ELF-1 (cell line): Measurements from ENCODE around the gene PTPRD.

Experiments used
- DNase-seq: peaks from one replicate; pipeline ENCODE4 v3.0.0-alpha.2; 2016; ENCODE audit warnings: low read depth, low spot score

PTPRD gene

DNA sequence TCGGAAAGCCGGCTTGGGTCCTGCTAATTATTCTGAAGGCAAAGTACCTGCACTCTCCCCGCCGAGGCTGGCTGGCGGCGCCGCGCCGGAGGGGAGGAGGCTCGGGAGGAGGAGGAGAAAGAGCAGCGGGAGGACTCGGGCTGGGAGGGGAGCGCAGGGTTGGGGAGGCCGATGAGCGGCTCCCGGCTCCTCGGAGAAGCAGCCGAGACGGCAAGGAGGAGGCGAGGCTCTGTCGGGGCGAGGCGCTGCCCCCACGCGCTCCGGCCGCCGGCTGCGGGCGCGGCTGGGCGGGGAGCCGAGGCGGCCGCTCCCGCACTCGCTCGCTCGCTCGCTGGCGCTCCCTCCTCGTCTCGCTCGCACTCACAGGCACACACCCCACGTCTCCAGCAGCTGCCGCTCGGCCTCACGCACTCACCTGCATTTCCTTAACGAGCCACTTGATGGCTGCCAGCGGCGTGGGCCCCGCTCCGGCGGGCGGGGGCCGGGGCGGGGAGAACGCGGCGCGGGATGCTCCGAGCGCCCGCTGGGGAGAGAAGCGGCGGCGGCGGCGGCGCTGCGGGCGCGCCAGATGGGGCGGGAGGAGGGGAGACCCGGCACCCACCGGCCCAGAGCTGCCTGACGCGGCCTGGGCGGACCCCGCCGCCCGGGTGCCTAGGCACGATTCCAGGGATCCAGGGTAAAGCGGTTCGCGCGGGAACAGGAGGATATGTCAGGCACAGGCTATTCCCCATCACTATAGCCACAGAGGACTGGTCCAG is at the start of gene PTPRD:
Gene PTPRD (minus strand): TSS at position 362 of the 758 bp plus-strand sequence.
- DNase-seq, result peak; percentile 75

DNA sequence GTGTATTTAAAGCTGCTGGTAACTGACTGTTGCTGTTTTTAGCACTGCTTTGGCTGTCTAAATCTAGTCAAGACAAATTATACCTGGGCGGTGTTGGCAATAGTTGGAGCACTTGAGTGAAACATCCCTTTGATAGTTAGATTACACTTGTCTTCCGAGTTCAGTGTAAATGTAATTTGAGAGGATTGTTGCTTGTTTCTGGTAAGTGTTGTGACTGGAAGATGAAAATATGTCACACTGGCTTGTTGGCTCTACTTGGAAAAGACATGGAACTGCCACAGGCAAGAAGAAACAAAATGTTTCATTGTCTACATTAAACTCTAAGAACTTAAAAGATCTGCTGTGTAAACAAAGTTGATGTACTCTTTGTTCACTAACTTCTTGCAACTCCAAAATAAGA is 49.2 kb upstream of the PTPRD start:
- DNase-seq, result no peak

DNA sequence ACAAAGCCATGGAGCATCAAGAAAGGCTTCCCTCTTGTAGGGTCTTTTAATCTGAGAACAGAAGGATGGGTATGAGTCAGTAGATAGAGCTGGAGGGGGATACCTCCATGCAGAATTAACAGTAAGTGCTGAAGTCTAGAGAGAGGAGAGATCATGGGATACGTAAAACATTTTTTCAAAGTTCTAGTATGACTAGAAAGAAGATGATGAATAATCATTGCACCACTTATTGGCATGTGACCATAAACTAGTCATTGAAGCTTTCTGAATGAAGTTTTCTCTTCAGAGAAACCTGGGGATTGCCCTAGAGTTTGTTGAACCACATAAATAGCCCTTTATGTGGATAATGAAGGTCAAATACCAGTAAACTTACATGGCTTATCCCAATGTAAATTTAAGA is 48.6 kb upstream of the PTPRD start:
- DNase-seq, result no peak

DNA sequence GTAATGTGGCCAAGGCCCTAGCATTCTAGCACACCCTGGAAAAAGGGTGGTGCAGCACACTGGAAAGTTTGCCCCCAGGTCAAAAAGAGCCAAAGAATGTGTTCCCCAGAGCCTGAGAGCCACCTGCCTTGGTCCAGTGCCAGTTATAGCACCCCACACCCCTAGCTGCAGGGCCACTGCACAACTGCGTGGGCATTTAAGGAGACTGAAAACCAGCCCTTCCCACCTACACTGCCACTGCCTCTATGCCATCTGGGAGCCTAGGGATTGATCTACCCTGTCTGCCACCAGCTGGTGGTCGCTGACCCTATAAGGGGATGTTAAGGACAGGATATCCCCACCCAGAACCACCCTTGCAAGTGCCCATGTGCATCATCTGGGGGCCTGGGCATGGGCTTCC is 38.2 kb upstream of the PTPRD start:
- DNase-seq, result no peak

DNA sequence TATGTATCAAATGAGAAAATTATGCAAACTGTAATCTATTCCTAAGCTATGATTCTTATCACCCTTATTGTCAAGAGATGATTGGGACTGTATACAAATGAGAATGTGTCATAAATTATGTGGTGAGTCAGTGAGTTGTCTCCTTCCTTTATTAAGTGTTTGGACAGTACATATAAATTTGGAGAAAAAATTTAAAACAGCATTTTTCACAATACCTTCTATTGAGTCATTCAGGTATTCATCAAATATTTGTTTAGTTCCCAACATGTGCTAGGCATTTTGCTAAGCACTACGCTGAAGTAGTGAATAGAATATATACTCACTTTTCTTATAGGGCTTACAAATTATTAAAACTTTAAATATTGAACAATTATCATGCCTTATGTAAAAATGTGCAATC is 36.3 kb upstream of the PTPRD start:
- DNase-seq, result no peak

DNA sequence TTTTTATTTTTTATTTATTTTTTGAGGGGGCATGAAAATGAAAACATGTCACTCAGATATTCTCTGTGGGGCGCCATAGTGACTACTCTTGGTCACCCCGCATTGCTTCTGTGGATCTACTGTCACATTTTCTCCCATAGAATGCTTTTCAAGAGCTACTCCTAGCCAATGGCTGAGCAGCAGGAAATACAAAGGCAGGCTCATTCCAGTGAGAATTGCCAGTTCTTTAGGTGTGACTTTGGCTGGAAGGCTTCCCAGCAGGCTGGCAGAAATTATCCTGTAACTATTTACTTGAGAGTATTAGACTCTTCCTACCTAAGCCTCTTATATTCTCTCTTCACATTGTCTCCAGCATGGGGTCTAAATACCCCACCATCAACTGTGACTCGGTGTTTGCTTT is 21.0 kb upstream of the PTPRD start:
- DNase-seq, result no peak

DNA sequence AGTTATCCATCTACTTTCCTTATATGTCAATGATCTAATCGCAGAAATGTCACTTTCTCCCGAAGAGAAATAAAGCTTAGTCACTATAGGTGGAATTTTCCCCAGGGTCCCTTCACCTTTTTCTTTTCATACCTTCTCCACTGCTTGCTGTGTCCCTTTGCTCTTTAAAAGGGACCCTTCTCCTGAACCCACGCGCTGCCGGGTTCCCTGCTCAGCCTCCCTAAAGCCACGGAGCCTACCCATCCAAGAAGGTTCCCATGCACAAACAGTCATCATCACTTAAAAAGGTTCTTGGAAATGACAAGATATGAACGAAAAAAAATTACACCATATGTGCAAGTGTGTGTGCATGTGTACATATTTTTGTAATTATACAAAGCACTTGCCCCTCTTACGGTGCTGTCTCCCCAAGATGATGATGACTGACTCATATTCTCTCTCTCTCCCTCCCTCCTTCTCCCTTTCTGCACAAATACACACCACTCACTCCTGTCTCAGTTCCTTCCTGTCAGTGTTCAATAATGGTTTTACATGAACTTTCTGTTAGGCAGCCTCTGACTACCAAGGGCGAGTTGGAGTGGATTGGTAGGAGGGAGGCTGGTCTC is 1.5 kb upstream of the PTPRD start:
- DNase-seq, result no peak

DNA sequence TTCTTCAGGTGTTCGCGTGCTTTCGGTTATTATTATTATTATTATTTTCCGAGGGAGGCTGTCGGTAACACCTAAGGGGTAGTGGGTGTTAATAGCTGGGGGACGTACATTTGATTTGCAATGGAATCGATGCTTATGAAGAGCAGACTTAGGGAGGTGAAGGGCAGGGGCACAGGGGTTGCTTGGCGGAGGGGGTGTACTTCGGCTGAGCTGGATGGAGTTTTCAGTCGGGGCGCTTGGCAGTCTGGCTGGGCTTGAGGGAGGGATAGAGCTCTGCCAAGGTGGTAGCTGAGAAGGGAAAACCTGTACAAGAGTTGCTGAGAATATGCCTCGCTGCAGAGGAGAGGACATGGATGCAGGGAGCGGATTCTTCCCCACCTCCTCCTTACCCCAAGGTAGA is 617 bp upstream of the PTPRD start:
- no peak for DNase-seq

DNA sequence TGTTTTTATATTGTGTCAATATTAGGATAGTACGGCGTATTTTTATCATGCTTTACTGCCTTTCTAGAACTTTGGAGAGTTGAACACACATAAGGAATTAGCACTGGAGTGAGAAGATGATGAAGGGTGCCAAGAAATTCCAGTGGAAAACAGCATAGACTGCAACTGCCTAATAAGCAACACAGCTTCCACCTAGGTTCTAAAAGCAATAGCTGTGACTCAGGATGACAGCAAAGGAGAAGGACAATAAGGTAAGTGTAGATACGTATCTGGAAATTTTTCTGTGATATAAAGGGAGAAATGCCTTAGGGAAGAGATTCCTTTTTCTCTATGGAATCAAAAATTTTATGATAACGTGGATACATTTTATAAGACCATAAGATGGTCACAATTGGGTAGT is 7.4 kb downstream of the PTPRD start:
- DNase-seq, result no peak

DNA sequence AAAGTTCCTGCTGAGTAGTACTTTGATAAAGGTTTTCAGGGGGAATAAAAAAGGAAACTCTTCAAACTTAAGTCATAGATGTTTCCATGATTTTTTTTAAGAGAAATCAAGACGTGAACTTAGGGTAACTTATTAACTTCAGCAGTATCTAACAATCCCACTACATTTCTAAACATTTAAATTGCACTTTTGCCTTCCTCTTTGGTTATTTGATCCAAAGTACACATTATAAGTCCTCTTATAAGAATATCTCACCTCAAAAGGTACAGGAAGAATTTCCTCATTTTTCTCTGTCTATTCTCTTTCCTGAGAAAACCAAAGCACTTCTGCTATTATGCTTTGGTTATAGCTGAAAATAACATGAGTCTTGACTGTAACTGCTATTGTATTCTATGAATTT is 7.9 kb downstream of the PTPRD start:
- DNase-seq, result no peak

DNA sequence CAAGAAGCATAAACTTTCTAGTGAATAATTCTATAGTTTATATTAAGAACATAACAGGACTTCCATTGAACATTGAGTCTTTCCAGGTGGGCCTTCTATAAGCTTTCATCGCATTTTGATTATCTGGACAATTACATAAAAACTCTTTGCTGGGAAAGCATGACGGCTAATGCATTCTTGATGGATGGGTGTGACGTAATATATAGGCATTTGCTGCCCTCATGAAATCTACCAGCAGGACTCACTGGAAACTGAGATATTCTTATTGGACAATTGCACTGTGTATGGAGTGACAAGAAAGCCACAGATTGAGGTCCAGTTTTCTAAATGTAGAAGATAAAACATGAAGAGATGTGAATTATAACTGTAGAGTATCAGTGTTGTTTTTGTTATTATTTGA is 15.0 kb downstream of the PTPRD start:
- DNase-seq, result no peak

DNA sequence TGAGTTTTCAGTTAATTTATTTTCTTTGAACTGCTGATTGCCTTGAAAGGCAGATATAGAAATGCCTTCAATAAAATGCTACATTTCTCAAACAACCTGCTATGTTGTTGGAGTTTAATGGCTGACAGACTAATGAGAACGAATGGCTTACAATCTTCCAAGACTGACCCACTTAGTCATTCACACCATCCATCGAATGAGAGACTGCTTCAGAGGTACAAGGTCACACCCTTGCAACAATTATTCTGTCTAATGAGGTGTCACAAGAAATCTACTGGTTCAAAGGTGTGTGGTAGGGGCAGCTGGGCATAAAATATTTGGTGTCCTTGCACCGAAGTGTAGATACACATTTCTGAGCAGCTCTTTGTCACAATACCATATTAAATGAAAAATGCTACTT is 18.3 kb downstream of the PTPRD start:
- no peak for DNase-seq

DNA sequence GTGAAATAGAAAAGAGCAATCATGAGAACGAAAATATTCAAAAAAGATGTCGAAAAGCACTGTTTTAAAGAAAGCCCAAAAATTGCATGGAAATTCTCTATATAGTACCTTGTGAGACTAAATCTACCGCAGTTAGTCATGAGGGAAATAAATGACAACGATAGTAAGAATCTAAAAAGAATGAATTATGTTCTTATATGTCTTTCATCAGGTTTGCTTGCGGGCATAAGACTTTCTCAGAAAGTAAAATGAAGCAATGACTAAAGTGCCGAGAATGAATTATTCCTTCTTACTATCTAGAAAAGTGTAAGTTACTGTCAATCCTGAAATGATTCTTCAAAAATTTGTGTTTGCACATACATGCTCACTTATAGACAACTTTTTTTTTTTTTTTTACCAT is 26.4 kb downstream of the PTPRD start:
- DNase-seq, result no peak

DNA sequence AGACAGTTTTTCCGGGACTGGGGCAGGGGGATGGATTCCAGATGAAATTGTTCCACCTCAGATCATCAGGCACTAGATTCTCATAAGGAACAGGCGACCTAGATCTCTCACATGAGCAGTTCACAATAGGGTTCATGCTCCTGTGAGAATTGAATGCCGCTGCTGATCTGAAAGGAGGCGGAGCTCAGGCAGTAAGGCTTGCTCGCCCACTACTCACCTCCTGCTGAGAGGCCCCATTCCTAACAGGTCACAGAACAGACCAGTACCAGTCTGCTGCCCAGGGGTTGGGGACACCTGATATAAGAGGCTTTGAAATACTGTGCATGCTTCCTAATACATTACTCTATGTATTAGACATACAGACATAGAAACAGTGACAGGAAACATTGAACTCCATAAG is 41.1 kb downstream of the PTPRD start:
- peak; percentile 5 for DNase-seq

DNA sequence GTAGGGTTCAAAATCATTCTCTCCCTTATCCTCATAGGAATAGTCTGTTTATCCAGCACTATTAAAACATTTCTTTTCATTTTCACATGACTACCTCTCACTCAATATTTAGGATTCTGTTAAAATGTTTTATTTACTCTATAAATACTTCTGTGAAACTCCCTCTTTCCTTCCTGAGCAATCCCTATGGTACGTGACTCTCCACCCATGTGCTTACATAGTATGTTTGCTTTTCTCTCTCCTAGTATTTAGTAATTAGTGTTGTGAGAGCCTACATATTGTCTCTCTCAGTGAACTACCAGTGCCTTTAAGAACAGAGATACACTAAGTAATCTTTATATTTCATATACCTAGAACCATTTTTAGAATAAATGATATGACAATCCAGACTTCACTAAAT is 46.0 kb downstream of the PTPRD start:
- DNase-seq, result no peak

DNA sequence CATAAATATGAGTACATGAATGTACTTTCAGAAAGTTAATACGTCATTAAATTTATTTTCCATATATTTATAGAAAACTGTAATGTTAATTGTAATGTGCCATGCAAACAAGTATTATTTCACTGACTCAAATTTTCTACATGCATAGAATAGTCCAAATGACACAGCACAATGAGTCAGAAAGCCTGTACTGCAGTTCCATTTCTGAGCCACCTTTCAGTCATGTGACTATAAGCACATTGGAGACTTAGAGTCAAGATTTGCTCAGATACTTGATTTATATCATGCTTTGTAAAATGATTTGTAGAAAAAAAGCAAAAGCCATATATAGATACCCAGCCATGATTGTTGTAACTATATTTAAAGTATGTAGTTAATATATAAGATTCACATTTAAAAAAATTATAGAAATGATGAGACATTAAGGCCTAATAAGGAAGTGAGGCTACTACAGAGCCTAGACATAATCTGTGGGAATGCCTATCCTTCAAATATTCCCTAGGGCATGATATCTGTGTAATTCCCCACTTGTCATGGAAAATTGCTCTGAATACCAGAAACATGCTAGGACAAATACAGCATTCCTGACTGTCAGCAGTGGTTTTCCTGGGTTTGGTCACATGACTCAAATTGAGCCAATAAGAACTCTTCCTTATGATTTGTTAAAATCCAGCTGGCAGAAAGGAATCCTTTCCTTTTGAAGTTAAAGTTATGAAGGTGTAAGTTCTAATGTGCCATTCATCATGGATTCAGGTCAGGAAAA is 50.0 kb downstream of the PTPRD start:
- no peak for DNase-seq

DNA sequence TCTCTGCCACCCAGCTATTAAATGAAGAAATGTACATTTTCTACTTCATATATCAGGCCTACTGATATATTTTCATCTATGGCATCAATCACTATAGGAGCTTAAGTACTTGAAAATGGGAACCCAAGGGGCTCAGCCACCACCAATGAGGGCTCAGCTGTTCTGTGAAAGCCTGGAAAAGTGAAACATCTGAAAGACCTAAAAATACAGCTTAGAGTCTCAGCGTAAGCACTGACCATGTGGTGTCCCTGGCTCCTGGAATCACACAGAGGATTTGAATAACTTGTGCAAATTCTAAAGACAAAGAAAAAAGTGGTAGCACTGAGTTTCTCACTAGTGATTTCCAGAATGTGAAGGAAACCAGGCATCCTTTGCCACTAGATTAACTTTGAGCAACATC is 64.5 kb downstream of the PTPRD start:
- DNase-seq, result no peak

DNA sequence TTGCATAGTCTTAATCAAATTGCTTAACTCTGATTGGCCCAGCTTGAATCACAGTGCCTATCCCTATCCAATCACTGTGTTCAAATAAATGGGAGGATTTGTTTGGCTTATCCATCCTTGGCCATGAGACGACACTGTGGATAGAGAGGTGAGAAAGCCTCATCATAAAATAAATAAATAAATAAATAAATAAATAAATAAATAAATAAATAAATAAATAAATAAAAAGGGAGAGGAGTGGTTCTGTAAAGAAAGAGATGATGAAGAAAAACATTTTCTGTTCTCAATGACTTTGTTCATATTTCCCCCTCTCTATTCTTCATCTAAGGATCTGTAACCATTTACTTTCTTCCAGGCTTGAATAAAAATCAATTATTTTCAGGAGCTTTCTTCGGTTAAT is 74.7 kb downstream of the PTPRD start:
- DNase-seq, result no peak

DNA sequence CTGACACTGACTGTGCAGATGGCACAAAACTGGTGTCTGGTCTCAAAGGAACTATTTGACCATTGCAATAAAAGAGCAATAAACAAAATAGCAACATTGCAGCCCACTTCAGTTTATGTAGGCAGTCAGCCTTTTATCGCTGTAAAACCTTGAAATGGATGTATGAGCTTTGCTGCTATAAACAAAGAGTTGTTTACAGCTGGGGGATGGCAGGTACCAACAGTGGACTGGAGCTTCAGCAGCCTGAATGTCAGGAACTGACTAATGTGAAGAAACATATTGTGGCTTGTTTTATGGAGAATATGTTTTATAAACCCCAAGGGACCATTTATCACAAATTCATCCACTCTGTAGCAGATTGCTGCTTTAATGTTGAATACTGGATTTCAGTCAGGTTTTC is 78.0 kb downstream of the PTPRD start:
- DNase-seq, result no peak

DNA sequence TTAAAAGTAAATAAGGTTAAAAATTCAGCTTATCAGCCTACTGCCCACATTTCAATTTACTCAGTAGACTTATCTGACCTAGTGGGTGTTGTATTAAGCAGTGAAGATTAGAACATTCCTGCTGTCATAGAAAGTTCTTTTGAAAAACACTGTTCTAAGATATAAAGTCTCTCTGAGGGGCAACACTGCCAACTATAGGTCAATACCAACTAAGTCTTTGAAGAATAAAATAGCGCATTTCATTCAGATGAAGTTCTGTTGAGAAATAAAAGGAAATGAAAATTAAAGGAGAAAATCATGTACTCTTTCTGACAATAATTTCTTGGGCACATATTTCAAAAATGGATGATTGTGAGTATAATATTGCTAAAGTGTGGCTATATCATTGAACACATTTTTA is 86.8 kb downstream of the PTPRD start:
- no peak for DNase-seq

DNA sequence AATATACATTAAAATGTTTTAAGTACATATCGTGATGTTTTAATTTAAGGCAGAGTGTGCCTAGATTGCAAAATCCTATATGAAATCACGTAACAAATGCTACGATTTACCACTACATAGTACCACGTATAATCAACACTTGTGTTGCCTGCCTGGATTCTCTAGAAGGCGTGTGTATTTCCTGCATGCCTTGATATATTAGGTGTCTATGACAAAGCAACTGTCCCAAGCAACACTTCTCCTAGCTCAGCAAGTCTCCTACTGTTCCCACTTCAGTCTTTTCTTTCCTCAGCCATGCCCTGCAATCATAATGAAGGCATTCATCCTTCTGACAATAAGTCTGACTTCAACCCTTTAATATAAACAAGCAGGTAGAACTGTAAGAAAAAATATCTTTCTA is 89.6 kb downstream of the PTPRD start:
- DNase-seq, result no peak

DNA sequence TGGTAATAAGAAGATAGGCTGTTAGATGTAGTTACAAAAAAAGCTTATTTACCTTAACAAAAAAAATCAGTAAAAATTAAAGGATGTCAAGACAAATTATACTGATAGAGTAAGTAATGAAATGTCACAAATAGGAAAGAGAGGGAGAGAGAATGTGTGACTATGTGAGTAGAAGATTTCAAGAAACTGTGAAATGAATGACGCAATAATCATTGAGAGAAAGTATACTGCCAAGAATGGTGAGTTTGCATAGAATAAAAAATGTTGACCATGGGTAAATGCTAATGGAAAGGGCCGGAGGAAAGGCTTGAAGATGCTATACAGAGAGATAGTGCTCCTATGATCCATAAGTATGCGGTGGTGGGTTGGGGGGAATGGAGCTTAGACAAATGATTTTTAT is 100.7 kb downstream of the PTPRD start:
- DNase-seq, result no peak

DNA sequence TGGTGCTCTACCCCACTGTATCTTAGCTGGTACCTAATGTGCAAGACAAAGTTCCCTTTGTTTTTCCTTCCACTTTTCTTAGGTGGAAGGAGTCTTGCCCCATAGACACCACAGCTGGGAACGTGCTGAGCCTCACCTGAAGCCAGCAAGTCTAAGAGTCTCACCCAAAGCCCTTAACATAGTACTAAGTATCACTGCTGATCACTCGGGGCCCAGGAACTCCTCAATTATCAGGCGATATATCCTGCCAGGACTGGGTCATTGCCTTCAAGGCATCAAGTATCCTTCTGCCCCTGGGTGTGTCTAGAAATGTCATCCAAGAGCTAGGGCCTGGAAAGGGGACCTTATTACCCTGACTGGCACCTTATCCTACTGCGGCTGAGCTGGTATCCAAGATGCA is 123.9 kb downstream of the PTPRD start:
- DNase-seq, result no peak
